ENCODE results near the gene RFC4.

GRCh38 chr3:186825872-186826409, 19.7 kb upstream of the RFC4 start:
- TF ChIP-seq, protein P1, sequence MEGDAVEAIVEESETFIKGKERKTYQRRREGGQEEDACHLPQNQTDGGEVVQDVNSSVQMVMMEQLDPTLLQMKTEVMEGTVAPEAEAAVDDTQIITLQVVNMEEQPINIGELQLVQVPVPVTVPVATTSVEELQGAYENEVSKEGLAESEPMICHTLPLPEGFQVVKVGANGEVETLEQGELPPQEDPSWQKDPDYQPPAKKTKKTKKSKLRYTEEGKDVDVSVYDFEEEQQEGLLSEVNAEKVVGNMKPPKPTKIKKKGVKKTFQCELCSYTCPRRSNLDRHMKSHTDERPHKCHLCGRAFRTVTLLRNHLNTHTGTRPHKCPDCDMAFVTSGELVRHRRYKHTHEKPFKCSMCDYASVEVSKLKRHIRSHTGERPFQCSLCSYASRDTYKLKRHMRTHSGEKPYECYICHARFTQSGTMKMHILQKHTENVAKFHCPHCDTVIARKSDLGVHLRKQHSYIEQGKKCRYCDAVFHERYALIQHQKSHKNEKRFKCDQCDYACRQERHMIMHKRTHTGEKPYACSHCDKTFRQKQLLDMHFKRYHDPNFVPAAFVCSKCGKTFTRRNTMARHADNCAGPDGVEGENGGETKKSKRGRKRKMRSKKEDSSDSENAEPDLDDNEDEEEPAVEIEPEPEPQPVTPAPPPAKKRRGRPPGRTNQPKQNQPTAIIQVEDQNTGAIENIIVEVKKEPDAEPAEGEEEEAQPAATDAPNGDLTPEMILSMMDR (IDR thresholded peaks at IDR 0.05; ENCODE audit: borderline replicate concordance, extremely low read depth, low read length, poor library complexity, severe bottlenecking) = no peak
- no peak for TF ChIP-seq EZH2 (IDR thresholded peaks at IDR 0.05; ENCODE audit: borderline replicate concordance, low read depth, low read length, severe bottlenecking)

Data from DND-41 (cell line).